Uterus (tissue), 2 donors: Measurements from ENCODE around the gene GALK2.

Source experiments
- CTCF ChIP-seq, 4 experiments: fragments of 200-600 bp in 2 of 4; fragments of 450-650 bp in 2 of 4; sonication (generic) in 2 of 4; IDR thresholded peaks; one replicate each; pipeline ENCODE4 v1.5.1; 2016 to 2019; ENCODE audit warnings: antibody characterized with exemption in 4 of 4, mild to moderate bottlenecking in 2 of 4, moderate library complexity in 1 of 4
- POLR2A ChIP-seq, 2 donors: fragments of 450-650 bp; IDR thresholded peaks; one replicate each; pipeline ENCODE4 v1.6.1; 2016; ENCODE audit warnings: antibody characterized with exemption in 2 of 2, mild to moderate bottlenecking in 1 of 2, moderate library complexity in 1 of 2

GRCh38 chr15:49331951-49332350 lies 161.9 kb downstream of the GALK2 start:
- TF ChIP-seq CTCF (IDR thresholded peaks at IDR 0.05) (no peak), POLR2A (IDR thresholded peaks at IDR 0.05) (no peak)
